ENCODE measurements around the gene PEA15.
A peak's percentile ranks its signal among the peaks of the same experiment; 100 is the strongest.

Gene PEA15

DNA sequence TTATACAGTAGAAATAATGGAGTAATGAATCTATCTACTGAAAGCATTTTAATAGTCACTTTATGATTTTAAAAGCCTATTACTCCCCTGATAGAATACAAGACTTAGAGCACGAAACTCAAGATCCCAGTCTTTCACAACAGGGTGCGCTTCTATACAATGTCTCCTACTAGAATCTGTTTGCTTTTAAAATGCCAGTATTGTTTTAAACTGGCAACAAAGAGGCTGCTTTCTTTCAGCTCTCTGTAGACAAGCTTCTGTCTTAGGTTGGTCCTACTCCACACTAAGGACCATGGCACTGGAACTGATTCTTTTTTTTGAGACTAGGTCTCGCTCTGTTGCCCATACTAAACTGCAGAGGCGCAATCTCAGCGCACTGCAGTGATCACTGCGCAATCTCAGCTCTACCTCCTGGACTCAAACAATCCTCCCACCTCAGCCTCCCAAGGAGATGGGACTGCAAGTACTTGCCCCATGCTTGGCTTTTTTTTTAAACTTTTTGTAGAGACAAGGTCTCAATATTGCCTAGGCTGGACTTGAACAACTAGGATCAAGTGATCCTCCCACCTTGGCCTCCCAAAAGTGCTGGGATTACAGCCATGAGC is 52.3 kb downstream of the PEA15 start:
- TF ChIP-seq, protein P1, sequence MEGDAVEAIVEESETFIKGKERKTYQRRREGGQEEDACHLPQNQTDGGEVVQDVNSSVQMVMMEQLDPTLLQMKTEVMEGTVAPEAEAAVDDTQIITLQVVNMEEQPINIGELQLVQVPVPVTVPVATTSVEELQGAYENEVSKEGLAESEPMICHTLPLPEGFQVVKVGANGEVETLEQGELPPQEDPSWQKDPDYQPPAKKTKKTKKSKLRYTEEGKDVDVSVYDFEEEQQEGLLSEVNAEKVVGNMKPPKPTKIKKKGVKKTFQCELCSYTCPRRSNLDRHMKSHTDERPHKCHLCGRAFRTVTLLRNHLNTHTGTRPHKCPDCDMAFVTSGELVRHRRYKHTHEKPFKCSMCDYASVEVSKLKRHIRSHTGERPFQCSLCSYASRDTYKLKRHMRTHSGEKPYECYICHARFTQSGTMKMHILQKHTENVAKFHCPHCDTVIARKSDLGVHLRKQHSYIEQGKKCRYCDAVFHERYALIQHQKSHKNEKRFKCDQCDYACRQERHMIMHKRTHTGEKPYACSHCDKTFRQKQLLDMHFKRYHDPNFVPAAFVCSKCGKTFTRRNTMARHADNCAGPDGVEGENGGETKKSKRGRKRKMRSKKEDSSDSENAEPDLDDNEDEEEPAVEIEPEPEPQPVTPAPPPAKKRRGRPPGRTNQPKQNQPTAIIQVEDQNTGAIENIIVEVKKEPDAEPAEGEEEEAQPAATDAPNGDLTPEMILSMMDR (IDR thresholded peaks at IDR 0.05) = no peak
- Histone ChIP-seq H3K27ac (no peak overlapping the region), H3K4me3 (no peak overlapping the region)
- DNase-seq (ENCODE audit: low spot score) = no peak

DNA sequence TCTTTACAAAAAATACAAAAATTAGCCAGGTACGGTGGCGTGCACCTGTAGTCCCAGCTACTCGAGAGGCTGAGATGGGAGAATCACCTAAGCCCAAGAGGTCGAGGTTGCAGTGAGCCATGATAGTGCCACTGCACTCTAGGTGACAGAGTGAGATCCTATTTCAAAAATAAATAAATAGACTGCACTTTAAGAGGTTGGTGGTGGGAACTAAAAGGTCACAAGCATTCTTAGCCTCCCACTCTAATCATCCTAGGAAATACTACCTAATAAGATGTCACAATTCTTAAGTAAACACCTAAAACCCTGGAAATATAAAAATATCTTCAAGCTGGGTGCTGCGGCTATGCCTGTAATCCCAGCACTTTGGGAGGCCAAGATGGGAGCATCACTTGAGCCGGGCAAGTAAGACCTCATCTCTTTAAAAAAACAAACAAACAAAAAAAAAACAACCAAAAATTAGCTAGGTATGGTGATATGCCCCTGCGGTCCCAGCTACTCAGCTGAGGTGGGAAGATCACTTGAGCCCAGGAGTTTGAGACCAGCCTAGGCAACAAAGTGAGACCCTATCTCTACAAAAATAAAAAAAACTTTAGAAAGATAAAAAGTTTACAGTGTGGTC is 53.1 kb downstream of the PEA15 start:
- H3K27ac ChIP-seq = no peak overlapping the region
- TF ChIP-seq, protein P1 (IDR thresholded peaks at IDR 0.05) = no peak
- no peak for DNase-seq (ENCODE audit: low spot score)
- no peak overlapping the region for H3K4me3 ChIP-seq

DNA sequence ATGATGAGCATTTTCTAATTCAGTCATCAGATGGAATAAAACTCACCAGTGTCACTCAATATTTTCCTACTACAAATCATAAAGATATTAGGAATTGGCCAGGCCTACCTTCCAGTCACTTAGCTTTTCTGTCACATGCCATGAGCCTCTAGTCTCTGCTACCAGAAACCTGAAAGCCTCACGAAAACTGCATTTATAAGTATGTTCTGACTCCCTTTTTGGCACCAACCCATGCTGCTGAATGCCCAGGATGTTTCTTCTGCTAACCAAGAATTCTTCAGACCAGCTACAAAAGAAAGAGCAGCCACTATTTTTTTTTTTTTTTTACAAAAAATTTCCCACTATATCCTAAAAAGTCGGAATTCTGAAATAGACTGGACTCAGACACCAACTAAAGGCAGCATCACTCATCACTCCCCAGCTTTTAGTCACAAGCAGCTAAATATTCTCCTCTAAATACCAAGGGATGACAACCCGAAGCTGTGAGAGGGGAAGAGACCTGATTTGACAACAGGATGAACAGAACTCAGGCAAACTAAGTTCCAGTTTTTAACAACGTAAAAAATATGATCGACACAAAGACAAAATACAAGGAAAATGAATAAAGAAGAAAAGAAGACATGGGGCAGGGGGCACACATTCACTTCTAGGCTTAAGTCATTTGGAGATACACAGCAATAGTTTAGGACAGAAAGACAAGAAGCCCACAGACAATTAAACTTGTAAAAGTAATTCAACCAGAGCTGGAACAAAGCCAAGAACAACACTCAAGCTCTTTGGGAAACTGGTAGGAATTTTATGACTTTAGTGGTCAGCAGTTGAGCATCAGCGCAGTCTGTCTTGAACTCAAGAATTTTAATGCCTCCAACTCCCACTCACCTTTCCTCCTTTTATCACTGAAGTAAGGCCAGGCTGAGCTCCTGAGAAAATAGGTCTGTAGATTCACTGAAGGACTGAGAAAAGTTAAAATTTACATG is 55.5 kb downstream of the PEA15 start:
- Histone ChIP-seq H3K4me3 (peak overlapping the region; percentile 99), H3K27ac (peak overlapping the region; percentile 99)
- TF ChIP-seq, protein P1 (IDR thresholded peaks at IDR 0.05) = no peak
- DNase-seq (ENCODE audit: low spot score) = no peak

DNA sequence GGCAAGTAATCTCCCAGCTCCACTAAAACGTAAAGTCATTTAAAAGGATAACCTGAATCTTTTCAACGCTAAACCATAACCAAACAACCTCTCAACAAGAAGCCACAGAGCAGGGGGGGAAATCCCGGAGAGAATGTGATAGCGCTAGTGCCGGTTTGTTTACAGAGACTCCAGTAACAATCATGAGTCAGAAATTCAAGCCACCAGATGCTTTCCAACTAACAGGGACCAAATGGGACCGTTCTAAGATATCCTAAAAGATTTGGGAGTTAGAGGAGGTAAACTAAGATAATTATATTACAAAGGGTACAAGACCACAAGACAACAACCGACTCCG is 56.3 kb downstream of the PEA15 start:
- Histone ChIP-seq H3K27ac (peak overlapping the region; percentile 99), H3K4me3 (peak overlapping the region; percentile 99)
- TF ChIP-seq, protein P1 (IDR thresholded peaks at IDR 0.05) = no peak
- DNase-seq (ENCODE audit: low spot score) = no peak

DNA sequence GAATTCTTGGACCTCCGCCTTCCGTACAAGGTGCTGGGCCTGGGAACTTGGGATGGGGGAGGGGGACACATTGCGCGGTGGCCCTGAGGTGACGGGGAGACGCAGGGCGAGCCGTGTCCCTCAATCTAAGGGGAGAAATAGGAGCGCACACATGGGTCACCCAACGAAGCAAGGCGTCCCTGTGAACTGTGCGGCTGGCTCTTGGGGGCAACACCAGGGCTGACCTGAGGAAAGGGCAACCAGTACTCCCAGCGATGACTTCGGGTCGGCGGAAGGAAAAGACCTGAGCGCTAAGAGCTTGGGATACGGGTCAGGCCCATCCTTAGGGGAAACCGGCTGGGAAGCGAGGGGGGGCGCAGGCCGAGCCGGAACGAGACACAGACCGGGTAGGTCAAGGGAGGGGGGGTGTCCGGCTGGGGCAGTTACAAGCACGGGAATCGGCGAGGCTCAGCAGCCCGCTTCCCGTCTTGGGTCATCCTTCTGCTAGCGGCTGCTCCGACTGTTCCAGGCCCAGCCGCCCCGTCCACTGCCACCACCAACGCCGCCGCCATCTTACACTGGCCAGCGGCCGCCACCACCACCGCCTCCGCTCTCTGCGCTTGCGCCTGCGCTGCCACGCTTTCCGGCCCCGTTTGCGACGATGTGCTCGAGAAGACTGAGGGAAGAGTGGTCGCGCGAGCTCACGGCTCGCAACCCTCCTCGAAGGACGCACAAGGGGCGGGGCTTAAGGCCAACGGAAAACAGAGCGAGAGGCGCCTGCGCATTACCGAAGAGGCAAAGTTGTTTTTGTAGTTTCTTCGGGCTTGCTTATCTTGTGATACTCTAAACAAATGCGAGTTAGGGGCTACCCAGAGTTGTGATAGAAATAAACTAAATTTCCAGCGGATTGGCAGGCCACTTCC is 57.0 kb downstream of the PEA15 start, which contains the start of gene DCAF8:
DCAF8 (minus strand) TSS at position 657 of the 902 bp plus-strand sequence. CDS start 18,541 bp downstream, outside the sequence.
- DNase-seq (ENCODE audit: low spot score) = peak; percentile 98

More for the DNA sequence above, 57.0 kb downstream of the PEA15 start, which contains the start of gene DCAF8:
- peak within 1 kb of the TSS; percentile 99 for H3K27ac ChIP-seq
- H3K4me3 ChIP-seq = peak within 1 kb of the TSS; percentile 99
- TF ChIP-seq, protein P1 (IDR thresholded peaks at IDR 0.05) = no peak

Data from coronary artery (tissue), 2 donors.